Measurements from ENCODE around the gene STAC3.

STAC3 gene

DNA sequence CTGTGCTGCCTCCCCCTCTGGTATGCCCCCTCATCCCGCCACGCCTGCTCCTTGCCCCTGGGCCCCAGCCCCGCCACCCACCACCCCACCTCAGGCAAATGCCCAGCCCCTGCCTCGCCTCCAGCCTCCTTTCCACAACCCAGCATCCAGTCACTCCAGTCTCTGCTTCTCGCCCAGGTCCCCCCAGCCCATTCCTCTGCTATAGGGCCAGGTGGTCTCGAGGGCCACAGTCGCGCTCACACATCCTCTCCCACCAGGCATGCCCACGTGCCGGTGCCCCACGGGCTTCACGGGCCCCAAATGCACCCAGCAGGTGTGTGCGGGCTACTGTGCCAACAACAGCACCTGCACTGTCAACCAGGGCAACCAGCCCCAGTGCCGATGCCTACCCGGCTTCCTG is 40.5 kb downstream of the STAC3 start:
- no peak for DNase-seq

DNA sequence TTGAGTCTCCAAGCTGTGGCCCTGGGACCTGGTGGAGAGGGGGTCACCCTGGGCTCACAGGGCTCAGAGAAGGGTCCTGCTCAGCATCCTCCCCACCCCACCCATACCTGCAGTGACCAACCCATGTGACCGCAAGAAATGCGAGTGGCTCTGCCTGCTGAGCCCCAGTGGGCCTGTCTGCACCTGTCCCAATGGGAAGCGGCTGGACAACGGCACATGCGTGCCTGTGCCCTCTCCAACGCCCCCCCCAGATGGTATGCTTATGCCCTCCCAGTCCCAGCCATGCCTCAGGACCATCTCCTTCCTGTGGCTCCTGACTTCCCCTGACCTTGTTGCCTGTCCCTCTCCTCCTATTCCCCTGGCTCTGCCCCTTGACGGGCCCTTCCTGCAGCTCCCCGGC is 41.1 kb downstream of the STAC3 start:
- DNase-seq, result no peak

DNA sequence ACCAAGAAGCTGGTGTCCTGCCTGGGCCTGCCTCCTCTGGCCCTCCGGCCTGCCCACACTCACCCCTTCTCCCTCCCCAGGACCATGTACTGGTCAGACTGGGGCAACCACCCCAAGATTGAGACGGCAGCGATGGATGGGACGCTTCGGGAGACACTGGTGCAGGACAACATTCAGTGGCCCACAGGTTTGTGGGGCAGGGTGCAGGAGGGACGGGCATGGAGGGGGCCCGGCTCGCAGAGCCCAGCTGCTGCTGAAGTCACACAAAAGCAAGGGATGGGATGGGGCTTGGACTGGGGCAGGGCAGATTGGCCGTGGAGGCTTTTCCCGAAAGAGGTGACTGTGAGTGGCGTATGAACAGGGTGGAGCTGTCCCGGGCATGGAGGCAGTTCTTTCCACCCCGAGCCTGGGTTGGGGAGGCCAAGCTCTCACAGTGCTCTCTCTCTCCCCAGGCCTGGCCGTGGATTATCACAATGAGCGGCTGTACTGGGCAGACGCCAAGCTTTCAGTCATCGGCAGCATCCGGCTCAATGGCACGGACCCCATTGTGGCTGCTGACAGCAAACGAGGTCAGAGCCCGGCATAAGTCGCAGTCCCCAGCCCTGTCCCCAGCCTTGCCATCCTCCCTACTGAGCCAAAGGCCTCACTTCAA is 42.2 kb downstream of the STAC3 start:
- no peak for DNase-seq

DNA sequence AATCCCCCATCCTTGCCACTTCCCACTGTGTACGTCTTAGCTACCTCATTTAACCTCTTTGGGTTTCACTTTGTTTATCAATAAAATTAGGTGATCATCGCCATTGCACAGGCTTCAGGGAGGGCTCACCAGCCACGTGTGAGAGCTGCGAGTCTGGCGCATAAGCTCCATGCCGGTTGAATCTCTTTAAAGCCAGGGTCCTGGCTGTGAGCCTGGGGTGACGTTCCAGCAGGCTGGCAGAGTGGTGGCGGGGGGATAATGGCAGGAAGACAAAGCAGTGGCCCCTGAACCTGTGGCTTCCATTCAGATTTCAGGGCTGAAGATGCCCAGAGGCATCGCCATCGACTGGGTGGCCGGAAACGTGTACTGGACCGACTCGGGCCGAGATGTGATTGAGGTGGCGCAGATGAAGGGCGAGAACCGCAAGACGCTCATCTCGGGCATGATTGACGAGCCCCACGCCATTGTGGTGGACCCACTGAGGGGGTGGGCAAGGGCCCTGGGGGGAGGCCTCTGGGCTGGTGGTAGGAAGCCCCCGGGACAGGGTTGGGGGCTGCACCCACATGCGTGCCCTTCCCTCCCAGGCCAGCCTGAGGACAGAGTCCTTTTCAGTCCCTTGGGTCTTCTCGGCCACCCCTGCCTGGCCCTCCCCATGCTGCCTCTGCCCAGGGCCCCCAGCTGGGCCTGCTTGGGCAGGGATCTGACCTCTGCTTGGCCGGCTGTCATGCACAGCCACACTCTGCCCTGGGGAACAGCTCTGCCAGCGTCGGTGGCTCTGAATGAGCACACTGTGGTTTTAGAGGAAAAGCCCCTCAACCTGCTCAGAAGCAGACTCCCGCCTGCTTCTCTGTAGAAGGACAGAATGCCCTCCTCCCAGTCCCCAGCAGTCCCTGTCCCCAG is 43.0 kb downstream of the STAC3 start:
- no peak for DNase-seq

DNA sequence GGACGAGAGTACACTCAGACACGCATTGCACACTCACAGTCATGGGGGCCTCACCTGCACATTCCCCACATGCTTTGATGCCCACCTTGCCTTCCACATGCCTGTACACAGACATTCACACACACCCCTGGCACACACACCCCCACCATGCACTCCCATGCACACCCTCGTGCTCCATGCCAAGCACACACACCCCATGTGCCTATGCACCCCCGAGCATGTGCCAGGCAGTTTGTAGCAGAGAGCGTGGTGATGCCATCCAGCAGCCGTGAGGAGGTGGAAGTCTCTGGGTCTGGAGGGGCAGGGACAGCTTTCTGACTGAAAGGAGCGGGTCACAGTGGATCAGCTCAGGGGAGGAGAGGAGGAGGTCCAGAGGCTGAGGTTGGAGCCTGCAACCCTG is 45.1 kb downstream of the STAC3 start:
- no peak for DNase-seq

DNA sequence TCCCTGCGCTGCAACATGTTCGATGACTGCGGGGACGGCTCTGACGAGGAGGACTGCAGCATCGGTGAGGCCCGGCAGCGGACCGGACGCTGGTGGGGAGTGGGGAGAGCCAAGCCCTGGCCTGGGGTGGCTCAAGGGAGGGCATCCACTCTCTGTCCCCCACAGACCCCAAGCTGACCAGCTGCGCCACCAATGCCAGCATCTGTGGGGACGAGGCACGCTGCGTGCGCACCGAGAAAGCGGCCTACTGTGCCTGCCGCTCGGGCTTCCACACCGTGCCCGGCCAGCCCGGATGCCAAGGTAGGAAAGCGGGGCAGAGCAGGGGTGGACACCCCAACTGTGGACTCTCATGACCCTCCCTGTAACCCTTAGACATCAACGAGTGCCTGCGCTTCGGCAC is 45.8 kb downstream of the STAC3 start:
- no peak for DNase-seq

DNA sequence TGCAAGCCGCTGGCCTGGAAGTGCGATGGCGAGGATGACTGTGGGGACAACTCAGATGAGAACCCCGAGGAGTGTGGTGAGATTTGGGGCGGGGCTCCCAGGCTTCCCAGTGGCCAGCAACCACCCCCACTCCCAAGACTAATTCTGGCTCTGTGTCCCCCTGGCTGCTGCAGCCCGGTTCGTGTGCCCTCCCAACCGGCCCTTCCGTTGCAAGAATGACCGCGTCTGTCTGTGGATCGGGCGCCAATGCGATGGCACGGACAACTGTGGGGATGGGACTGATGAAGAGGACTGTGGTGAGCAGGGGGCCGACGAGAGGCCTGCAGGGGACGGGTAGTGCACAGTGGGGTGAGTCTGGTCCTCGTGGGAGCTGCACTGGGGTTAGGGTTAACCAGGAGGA is 46.5 kb downstream of the STAC3 start:
- no peak for DNase-seq

DNA sequence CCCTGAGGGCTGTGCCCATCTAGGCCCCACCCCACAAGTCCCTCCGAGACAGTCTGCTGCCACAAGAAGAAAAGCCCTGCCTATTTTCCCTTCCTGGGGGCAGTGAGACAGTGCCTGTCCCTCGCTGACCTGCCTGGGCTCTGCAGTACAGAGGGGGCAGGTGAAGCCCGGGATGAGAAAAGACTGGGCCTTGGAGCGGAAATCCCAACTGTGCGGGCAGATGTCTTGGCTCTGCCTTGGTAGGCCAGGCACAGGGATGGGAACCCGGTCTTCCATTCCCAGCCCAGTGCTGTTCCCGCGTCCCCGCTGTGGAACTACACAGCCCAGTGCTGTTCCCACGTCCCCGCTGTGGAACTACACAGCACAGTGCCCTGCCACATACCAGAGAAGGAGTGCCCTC is 47.2 kb downstream of the STAC3 start:
- no peak for DNase-seq

DNA sequence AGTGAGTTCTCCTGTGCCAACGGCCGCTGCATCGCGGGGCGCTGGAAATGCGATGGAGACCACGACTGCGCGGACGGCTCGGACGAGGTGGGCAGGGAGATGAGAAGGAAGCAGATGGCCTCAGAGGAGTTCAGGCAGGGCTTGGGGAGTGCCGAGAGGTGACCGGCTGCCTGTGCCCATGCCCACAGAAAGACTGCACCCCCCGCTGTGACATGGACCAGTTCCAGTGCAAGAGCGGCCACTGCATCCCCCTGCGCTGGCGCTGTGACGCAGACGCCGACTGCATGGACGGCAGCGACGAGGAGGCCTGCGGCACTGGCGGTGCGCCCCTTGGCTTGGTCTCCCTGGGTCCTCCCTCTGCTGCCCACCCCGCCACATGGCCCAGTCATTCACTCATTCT is 47.8 kb downstream of the STAC3 start:
- no peak for DNase-seq

DNA sequence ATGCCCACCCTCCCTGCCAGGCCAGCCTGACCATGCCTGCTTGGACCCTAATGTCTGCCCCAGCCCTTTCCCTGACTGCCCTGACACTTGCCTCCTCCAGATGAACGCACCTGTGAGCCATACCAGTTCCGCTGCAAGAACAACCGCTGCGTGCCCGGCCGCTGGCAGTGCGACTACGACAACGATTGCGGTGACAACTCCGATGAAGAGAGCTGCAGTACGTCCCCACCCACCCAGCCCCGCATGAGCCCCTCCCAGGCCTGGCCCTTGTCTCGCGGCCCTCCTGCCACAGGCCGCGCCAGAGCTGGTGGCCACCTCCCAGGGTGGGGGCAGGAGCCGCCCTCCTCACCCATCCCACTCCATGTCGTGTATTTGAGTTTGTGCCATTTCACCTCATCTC is 48.7 kb downstream of the STAC3 start:
- no peak for DNase-seq

DNA sequence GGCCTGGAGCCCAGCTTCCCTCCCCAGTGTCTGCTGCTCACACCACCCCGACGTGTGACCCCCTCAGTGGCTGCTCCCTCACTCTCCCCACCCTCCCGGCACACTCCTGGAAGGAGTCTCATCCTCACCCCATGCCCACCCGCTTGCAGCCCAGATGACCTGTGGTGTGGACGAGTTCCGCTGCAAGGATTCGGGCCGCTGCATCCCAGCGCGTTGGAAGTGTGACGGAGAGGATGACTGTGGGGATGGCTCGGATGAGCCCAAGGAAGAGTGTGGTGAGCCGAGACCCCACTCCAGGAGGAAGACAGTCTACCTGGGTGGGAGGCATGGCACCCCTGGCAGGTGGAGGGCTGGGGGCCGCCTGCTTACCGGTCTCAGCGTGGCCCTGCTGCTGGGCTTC is 49.4 kb downstream of the STAC3 start:
- DNase-seq, result no peak

DNA sequence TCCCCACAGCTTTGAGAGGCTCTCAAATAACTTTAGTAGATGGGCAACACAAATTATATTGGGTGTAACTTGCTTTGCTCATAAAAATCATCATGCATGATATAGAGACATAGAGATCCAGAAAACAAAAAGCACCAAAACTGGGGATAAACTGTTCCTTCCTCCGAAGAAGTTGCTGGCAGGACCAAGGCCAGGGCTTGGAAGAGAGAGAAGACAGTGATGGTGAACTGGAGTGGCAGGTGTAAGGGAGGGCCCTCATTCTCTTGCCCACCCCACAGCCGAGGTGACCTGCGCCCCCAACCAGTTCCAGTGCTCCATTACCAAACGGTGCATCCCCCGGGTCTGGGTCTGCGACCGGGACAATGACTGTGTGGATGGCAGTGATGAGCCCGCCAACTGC is 49.8 kb downstream of the STAC3 start:
- no peak for DNase-seq

DNA sequence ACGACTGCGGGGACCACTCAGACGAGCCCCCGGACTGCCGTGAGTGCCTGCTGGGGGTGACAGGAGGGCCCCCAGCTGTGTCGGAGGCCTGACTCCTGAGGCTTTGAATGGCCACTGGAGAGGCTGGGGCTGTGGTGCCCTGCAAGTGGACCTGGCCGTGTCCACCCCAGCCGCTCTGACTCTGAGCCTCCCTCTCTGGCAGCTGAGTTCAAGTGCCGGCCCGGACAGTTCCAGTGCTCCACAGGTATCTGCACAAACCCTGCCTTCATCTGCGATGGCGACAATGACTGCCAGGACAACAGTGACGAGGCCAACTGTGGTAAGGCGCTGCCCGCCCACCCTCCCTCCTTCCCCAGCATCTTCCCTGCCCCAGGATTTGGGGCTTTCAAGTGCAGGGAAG is 50.5 kb downstream of the STAC3 start:
- no peak for DNase-seq

DNA sequence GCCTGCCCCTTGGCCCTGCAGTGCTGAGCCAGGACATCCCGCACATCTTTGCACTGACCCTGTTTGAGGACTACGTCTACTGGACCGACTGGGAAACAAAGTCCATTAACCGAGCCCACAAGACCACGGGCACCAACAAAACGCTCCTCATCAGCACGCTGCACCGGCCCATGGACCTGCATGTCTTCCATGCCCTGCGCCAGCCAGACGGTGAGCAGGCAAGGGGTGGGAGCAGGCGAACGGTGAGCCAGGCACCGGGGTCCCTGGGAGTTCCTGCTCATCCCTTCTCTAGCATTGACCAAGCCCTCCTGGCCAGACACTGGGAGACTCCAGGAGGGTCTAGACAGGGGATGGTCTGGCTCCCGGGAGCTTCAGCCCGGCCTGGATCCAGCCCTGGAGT is 51.8 kb downstream of the STAC3 start:
- no peak for DNase-seq

DNA sequence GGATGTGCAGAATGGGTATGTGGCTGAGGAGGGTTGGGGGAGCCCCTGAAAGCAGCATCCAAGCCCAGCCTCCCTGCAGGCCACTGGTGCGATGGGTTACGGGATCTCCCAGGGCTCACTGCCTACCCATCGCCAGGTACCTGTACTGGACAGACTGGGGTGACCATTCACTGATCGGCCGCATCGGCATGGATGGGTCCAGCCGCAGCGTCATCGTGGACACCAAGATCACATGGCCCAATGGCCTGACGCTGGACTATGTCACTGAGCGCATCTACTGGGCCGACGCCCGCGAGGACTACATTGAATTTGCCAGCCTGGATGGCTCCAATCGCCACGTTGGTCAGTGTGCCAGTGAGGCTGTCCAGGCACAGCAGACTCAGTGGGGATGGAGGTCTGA is 52.7 kb downstream of the STAC3 start:
- no peak for DNase-seq

DNA sequence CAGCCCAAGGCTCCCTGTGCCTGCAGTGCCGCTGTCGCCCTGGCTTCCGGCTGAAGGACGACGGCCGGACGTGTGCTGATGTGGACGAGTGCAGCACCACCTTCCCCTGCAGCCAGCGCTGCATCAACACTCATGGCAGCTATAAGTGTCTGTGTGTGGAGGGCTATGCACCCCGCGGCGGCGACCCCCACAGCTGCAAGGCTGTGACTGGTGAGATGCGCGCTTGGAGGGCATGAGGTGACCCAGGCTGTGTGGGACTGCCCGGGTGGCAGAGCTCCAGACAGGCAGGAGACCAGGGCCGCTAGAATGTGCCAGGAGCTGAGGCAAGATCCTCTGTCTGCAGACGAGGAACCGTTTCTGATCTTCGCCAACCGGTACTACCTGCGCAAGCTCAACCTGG is 54.0 kb downstream of the STAC3 start:
- DNase-seq, result no peak

DNA sequence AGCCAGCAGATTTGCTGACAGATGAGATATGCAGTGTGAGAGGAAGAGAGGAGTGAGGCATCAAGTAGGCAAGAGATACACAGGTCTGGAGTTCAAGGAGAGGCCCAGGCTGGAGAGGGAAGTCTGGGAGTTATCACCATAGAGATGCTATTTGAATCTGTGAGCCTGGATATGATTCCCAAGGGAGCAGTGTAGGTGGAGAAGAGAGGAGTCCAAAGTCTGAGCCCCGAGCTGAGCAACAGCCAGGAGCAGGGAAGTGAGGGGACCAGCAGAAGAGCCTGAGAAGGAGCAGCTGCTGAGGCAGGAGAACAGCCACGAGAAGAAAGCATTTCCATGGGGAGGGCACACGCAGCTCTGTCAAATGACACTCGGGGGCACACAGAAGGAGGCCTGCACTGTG is 54.5 kb downstream of the STAC3 start:
- DNase-seq, result no peak

DNA sequence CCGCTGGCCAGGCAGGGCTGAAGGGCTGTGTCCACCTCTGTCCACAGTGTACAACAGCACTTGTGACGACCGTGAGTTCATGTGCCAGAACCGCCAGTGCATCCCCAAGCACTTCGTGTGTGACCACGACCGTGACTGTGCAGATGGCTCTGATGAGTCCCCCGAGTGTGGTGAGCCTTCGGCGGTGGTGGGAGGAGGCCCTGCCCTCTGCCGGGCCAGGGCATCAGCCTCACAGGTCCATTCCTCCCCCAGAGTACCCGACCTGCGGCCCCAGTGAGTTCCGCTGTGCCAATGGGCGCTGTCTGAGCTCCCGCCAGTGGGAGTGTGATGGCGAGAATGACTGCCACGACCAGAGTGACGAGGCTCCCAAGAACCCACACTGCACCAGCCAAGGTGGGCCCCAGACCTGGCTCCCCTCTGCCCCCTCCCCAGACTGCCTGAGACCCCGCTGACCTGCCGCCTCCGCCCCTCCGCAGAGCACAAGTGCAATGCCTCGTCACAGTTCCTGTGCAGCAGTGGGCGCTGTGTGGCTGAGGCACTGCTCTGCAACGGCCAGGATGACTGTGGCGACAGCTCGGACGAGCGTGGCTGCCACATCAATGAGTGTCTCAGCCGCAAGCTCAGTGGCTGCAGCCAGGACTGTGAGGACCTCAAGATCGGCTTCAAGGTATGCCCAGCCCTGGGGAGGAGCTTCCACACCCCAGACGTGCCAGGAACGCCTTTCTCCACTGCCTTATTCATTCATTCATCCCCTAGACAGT is 55.2 kb downstream of the STAC3 start:
- DNase-seq, result no peak

DNA sequence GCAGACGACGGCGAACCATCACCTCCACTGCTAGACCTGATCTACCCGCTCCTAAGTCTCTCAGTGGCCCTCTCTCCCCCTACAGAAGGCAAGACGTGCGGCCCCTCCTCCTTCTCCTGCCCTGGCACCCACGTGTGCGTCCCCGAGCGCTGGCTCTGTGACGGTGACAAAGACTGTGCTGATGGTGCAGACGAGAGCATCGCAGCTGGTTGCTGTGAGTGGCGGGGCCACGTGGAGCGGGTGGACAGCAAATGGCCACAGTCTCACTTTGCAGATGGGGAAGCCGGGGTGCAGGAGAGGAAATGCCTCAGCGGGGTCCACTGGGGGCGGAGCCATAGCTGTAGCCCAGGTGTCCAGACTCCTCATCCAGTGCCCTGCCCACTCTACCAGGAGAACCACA is 55.8 kb downstream of the STAC3 start:
- no peak for DNase-seq

DNA sequence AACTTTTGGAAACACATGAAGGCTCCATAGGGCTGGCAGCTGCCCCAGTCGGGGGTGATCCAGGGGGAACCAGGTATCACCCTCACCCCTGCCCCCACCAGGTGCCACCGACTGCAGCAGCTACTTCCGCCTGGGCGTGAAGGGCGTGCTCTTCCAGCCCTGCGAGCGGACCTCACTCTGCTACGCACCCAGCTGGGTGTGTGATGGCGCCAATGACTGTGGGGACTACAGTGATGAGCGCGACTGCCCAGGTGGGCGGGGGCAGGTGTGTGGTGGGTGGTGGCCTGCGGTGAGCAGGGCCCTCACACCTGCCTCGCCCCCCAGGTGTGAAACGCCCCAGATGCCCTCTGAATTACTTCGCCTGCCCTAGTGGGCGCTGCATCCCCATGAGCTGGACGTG is 56.7 kb downstream of the STAC3 start:
- no peak for DNase-seq

DNA sequence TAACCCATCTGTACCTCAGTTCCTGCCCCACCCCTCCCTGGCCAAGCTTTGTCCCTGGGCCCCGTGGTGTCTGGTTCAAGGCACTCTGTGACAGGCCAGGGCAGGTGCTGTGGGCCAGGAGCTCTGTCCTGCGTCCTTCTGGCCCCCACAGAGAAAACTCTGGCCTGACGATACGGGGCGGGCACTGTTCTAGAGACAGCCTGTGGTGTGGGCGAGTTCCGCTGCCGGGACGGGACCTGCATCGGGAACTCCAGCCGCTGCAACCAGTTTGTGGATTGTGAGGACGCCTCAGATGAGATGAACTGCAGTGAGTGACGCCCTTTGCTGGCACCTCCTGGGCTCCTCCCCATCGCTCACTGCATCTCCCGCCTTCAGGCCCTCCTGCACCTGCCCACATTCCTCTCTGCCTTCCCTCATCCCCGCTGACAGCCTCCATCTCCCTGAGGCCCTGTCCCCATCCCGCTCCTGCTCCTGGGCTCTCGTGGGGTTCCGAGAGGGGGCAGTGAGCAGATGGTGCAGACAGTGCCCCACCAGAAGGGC is 57.2 kb downstream of the STAC3 start:
- no peak for DNase-seq

Data from suppressor macrophage treated with lipopolysaccharide for 1 hour (primary cell).